GM10266 (cell line): ENCODE results near the gene PRKACA.

Experiments
- DNase-seq: peaks from one replicate; pipeline ENCODE4 v3.0.0; 2012; ENCODE audit errors: extremely low spot score
- TF ChIP-seq, protein P1 (sequence below): IDR thresholded peaks from 2 replicates; pipeline ENCODE4 v1.5.1; 2012; ENCODE audit warnings: mild to moderate bottlenecking, low read depth; ENCODE audit not compliant: control insufficient read depth, insufficient read depth; ENCODE audit errors: missing control alignments

The PRKACA gene

DNA sequence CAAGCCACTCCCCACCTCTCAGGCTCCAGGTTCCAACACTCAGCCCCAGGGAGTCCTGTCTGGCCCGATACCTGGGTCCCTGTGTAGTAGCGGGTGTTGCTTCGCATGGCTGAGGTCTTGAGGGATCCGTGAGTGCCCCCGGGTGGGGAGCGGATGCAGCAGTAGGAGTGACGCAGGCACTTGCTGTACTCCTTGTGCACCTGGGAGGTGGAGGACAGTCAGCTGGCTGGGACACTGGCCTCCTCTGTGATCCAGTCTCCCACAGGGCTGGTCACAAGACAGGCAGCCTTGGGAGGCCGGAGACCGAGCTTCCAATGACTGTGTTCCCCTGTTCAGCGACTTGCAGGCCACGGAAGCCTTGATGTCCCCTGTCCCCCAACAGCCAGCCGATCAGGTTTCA lies 35.2 kb upstream of the PRKACA start:
- no peak for DNase-seq
- TF ChIP-seq, protein P1, sequence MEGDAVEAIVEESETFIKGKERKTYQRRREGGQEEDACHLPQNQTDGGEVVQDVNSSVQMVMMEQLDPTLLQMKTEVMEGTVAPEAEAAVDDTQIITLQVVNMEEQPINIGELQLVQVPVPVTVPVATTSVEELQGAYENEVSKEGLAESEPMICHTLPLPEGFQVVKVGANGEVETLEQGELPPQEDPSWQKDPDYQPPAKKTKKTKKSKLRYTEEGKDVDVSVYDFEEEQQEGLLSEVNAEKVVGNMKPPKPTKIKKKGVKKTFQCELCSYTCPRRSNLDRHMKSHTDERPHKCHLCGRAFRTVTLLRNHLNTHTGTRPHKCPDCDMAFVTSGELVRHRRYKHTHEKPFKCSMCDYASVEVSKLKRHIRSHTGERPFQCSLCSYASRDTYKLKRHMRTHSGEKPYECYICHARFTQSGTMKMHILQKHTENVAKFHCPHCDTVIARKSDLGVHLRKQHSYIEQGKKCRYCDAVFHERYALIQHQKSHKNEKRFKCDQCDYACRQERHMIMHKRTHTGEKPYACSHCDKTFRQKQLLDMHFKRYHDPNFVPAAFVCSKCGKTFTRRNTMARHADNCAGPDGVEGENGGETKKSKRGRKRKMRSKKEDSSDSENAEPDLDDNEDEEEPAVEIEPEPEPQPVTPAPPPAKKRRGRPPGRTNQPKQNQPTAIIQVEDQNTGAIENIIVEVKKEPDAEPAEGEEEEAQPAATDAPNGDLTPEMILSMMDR = no peak

DNA sequence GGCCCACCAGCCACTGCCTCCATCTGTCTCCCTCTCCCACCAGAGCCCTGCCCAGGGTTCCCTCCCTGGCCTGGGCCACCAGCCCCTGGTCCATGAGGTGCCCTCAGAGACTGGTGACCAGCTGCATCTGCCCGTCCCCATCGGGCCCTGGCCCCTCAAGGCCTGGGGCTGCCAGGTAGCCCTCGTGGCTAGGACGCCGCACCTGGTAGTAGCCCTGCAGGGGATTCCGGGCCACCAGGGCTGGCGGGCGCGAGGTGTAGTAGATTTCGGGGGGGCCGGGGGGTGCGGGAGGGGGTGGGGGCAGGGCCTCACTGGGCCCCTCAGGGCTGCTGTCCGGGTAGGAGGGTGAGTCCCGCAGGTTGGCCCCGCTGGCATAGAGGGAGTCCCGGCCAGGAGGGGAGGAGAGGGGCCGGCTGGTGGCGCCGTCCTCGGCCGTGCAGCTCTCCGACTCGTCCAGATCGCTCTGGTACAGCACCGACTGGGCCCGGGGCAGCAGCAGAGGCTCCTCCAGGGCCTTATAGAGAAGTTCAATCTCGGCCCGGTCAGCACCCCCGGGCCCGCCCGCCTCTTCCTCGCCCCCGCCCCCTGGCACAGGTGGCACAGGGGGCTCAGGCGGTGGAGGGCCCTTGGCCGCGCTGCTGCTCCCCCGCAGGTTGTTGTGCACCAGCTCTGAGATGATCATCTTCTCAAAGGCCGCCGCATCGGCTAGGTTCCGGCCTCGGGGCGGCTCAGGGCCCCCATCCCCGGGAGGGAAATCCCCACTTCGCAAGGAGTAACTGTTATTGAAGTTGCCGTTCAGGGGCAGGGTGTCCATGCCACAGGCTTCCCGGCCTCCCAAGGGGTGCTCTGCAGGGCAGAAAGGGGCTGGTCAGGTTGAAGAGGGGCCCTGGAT lies 33.5 kb upstream of the PRKACA start:
- TF ChIP-seq, protein P1 = no peak

DNA sequence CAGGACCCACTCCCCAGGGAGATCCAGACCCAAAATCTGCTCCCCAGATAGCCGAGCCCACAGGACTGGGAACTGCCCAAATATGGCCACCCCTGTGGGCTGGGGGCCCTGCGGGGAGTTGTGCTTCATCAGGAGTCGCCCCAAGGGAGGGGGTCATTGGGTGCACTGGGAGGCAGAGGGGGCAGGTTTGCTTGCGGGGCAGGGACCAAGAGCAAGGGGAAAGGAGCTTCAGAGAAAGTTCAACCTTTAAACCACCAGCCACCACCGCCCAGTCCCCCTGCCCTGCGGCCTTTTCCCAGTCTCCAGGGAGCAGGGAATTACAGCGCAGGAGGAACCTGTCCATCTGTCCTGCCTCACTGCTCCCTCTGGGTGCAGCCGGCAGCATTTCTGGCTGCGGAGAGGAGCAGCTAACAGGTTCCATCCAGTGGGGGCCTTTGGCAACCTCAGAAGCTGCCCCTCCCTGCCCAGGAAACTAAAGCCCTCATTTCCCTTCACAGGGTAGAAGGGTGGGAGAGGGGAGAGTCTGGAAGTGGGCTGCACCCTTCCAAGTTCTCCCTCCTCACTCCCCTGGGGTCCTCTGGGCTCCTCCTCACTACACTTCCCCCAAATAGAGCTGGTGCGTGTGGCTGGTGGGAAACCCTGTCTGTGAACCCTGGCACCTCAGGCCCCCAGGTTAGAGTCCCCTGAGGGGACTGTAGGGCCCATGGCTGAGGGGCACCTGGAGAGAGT lies 32.6 kb upstream of the PRKACA start:
- no peak for DNase-seq

More for the DNA sequence above, 33.5 kb upstream of the PRKACA start:
- no peak for DNase-seq

DNA sequence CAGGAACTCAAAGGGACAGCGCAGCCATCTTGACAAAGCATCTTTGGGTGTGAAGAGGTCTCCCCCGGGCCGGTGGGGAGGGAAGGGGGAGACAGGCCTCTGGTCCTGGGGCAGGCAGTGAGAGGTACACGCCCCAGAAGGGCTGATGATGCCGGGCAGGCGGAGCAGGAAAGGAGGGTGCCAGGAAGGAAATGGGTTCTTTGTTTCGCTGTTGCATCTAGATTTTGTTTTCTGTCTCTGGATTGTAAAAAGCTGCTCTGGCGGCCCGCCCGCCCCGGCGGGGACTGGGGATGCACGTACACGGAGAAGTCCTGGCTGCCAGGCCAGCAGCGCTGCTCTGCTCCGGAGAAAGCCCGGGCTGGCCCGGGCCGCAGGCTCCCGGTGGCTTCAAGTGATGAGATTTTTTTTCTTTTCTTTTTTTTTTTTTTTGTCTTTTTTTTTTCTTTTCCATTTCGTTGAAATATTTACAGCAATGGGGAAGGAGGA lies 32.0 kb upstream of the PRKACA start:
- TF ChIP-seq, protein P1 = no peak
- no peak for DNase-seq

More for the DNA sequence above, 32.6 kb upstream of the PRKACA start:
- TF ChIP-seq, protein P1 = no peak

DNA sequence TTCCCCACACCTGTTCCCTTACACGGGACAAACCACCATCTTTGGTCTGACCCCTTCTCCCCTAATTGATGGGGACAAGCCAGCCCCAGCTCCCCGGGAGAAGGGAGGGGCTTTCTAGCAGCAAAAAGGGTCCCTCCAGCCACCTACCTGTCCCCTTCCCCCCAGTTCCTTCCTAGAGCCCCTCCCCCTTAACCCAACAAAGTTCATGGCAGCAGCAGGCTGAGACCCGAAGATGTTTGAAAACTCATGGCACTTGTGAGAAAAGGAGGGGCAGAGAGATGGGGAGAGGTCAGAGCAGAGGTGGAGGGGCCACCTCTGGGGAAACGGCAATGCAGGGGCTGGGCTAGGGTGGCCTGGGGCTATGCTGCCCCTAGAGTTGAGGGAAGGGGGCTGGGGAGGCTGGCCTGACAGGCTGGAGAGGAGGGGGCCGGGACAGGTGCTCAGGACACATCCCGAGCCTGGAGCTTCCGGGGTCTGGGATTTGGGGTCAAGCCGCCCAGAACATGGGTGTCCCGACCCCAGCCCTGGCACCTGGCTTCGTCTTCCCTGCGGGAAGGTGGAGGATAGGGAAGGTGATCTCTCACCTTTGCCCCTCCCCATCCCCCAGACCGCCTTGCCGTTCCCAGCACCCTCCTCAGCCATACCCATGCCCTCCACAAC lies 31.3 kb upstream of the PRKACA start:
- no peak for DNase-seq
- TF ChIP-seq, protein P1 = no peak

DNA sequence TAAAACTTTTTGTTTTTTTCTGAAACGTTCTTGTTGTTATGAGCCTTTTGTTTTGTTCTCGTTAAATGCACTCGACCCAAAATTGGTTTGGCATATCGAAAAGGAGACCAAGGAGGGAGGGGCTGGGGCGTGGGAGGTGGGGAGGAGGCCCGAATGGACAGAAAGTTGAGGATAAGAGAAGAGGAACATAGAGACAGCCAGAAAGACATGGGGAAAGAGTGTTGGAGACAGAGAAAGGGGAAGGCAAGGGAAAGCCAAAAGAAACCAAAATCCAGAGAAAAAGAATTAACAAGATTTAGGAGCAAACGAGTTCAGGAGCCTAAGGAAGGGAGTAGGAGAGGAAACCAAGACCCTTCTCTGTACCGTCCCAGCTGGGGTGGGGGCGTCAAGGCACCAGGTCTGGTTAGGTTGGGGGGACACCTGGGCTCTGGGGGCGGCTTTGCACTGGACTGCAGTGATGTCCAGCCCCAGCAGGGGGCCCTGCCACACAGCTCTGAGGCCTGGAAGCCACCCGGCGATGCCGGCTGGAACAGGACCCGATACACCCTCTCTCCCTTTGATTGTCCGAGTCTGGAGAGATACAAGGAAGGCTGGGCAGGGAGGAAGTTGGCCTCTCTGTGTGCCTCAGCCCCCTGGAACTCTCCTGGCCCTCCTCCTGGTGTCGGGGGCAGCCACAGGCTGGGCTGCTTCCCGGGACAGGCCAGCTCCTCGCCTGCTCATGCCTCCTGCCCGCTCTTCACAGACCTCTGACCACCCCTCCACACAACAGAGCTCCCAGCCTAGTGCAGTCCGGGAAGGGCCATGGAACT lies 30.4 kb upstream of the PRKACA start:
- DNase-seq = peak; percentile 77

More for the DNA sequence above, 30.4 kb upstream of the PRKACA start:
- TF ChIP-seq, protein P1 = peak; percentile 61
